Caco-2 (cell line): ENCODE results near the gene VAMP2. TPM values are rescaled to one million over a fixed set of nuclear protein-coding genes. Genes with fewer than 3 reads are reported as not detected.

Experiments used
- BruUV-seq: library from RNA; stranded (reverse); fragments of 400-500 nt; replicated peaks from 2 replicates; lab custom pipeline; 2021; lab: Mats Ljungman, UMichigan
- CTCF ChIA-PET: fragments of 300-600 bp; sonication (Branson Sonifier 250); formaldehyde crosslinking; loops from one replicate; lab custom pipeline; 2022; ENCODE audit warnings: antibody characterized with exemption; lab: Charles Lee
- POLR2A ChIA-PET: fragments of 300-600 bp; sonication (Branson Sonifier 250); formaldehyde crosslinking; loops from one replicate; lab custom pipeline; 2022; ENCODE audit warnings: antibody characterized with exemption; lab: Charles Lee
- DNase-seq, 2 experiments: peaks; one replicate each; pipeline versions ENCODE4 v3.0.0 to v3.0.0-alpha.2; 2020 to 2022
- H3K27me3 ChIP-seq: replicated peaks from 2 replicates; pipeline ENCODE4 v1.6.0; 2011; ENCODE audit warnings: low read length; ENCODE audit not compliant: control insufficient read depth, insufficient read depth
- H3K36me3 ChIP-seq: 2 replicates; pipeline ENCODE4 v1.5.1; 2011; ENCODE audit warnings: low read length; ENCODE audit not compliant: control insufficient read depth, insufficient read depth
- H3K4me1 ChIP-seq: fragments of 250-450 bp; sonication (Bioruptor Pico); 2 replicates; pipeline ENCODE4 v1.5.1; 2020; ENCODE audit warnings: mild to moderate bottlenecking
- H3K4me3 ChIP-seq: 2 replicates; pipeline ENCODE4 v1.5.1; 2011; ENCODE audit warnings: low read depth, mild to moderate bottlenecking, control low read depth, low read length
- H3K9me3 ChIP-seq: fragments of 250-450 bp; sonication (Bioruptor Pico); 2 replicates; pipeline ENCODE4 v1.5.1; 2020; ENCODE audit warnings: mild to moderate bottlenecking, moderate library complexity
- H3K27ac Mint-ChIP-seq: one replicate; pipeline ENCODE4 v1.8.0; 2022; ENCODE audit warnings: mixed read lengths; ENCODE audit not compliant: unreplicated experiment
- H3K27me3 Mint-ChIP-seq: one replicate; pipeline ENCODE4 v1.8.0; 2022; ENCODE audit warnings: mixed read lengths; ENCODE audit not compliant: insufficient read depth, unreplicated experiment
- H3K36me3 Mint-ChIP-seq: one replicate; pipeline ENCODE4 v1.8.0; 2022; ENCODE audit warnings: mild to moderate bottlenecking, mixed read lengths; ENCODE audit not compliant: insufficient read depth, unreplicated experiment
- H3K4me1 Mint-ChIP-seq: one replicate; pipeline ENCODE4 v1.8.0; 2022; ENCODE audit warnings: low read depth, mixed read lengths; ENCODE audit not compliant: unreplicated experiment
- H3K4me3 Mint-ChIP-seq: one replicate; pipeline ENCODE4 v1.8.0; 2022; ENCODE audit warnings: mild to moderate bottlenecking, moderate library complexity, mixed read lengths; ENCODE audit not compliant: unreplicated experiment
- H3K9me3 Mint-ChIP-seq: one replicate; pipeline ENCODE4 v1.8.0; 2022; ENCODE audit warnings: mixed read lengths; ENCODE audit not compliant: unreplicated experiment
- CTCF ChIP-seq, 2 experiments: fragments of 200-600 bp in 1 of 2; IDR thresholded peaks; 1 replicate in 1 of 2; 2 replicates in 1 of 2; pipeline versions ENCODE4 v1.5.1 to v1.8.0; 2011 to 2022; ENCODE audit warnings: antibody characterized with exemption in 1 of 2, control low read depth in 1 of 2, inconsistent platforms in 1 of 2, low read depth in 1 of 2, low read length in 1 of 2, mild to moderate bottlenecking in 1 of 2, moderate library complexity in 1 of 2; ENCODE audit not compliant: insufficient read depth in 1 of 2, severe bottlenecking in 1 of 2, unreplicated experiment in 1 of 2
- intact Hi-C: fragments of 100-400 bp; cut with micrococcal nuclease; formaldehyde crosslinking; loops from one replicate; pipeline ENCODE4 v1.10.0; 2022; ENCODE audit not compliant: unreplicated experiment
- total RNA-seq: library from RNA; stranded (reverse); gene quantifications from 2 replicates; pipeline ENCODE4 v1.2.3, GENCODE V29; 2022

VAMP2 gene
- total RNA-seq, 1 experiment from 2014 or later: 10.5 TPM

- Mint-ChIP-seq H3K4me1 (peaks cover 21% of the 10 kb centered on the region), H3K36me3 (peaks cover 22% of the 10 kb centered on the region), H3K4me3 (peak overlapping the region; percentile 84), H3K9me3 (no peaks in the 10 kb centered on the region), H3K27me3 (no peaks in the 10 kb centered on the region), H3K27ac (no peak overlapping the region)
- Histone ChIP-seq H3K9me3 (no peaks in the 10 kb centered on the region), H3K4me1 (peaks cover 19% of the 10 kb centered on the region), H3K27me3 (no peaks in the 10 kb centered on the region), H3K4me3 (peak overlapping the region; percentile 70), H3K36me3 (no peaks in the 10 kb centered on the region)
- ChIA-PET CTCF (no interaction called here), POLR2A (no interaction called here)
- intact Hi-C loops: no loop called here
- TF ChIP-seq CTCF (IDR thresholded peaks at IDR 0.05; ENCODE audit: insufficient read depth in 1 of 2, low read depth in 1 of 2, low read length in 1 of 2, severe bottlenecking in 1 of 2, unreplicated experiment in 1 of 2): no peak
- BruUV-seq: no TSS peak
- no peak for DNase-seq
Measured at GRCh38 chr17:8151120-8151640, 11.6 kb downstream of the VAMP2 start.

- H3K36me3 ChIP-seq: no peaks in the 10 kb centered on the region
- H3K27me3 ChIP-seq: no peaks in the 10 kb centered on the region
- peaks cover 21% of the 10 kb centered on the region for H3K4me1 Mint-ChIP-seq
- no peak overlapping the region for H3K27ac Mint-ChIP-seq
- CTCF ChIA-PET: no interaction called here
- TF ChIP-seq CTCF (IDR thresholded peaks at IDR 0.05; ENCODE audit: insufficient read depth in 1 of 2, low read depth in 1 of 2, low read length in 1 of 2, severe bottlenecking in 1 of 2, unreplicated experiment in 1 of 2): no peak
- H3K9me3 Mint-ChIP-seq: no peaks in the 10 kb centered on the region
- POLR2A ChIA-PET: no interaction called here
- H3K9me3 ChIP-seq: no peaks in the 10 kb centered on the region
- H3K4me1 ChIP-seq: peaks cover 17% of the 10 kb centered on the region
- DNase-seq: no peak
- no peaks in the 10 kb centered on the region for H3K27me3 Mint-ChIP-seq
- peak overlapping the region; percentile 27 for H3K4me3 Mint-ChIP-seq
- no peak overlapping the region for H3K4me3 ChIP-seq
- intact Hi-C loops: no loop called here
- peaks cover 22% of the 10 kb centered on the region for H3K36me3 Mint-ChIP-seq
- no TSS peak for BruUV-seq
Measured at GRCh38 chr17:8150194-8151119, 12.3 kb downstream of the VAMP2 start.

- Mint-ChIP-seq H3K36me3 (peaks cover 22% of the 10 kb centered on the region), H3K9me3 (no peaks in the 10 kb centered on the region), H3K4me1 (peaks cover 16% of the 10 kb centered on the region), H3K27ac (no peak overlapping the region), H3K4me3 (no peak overlapping the region), H3K27me3 (no peaks in the 10 kb centered on the region)
- no peak overlapping the region for H3K4me3 ChIP-seq
- ChIA-PET CTCF (no interaction called here), POLR2A (no interaction called here)
- H3K36me3 ChIP-seq: no peaks in the 10 kb centered on the region
- DNase-seq: no peak
- peaks cover 9% of the 10 kb centered on the region for H3K4me1 ChIP-seq
- H3K9me3 ChIP-seq: no peaks in the 10 kb centered on the region
- intact Hi-C loops: no loop called here
- TF ChIP-seq CTCF (IDR thresholded peaks at IDR 0.05; ENCODE audit: insufficient read depth in 1 of 2, low read depth in 1 of 2, low read length in 1 of 2, severe bottlenecking in 1 of 2, unreplicated experiment in 1 of 2): no peak
- H3K27me3 ChIP-seq: no peaks in the 10 kb centered on the region
- no TSS peak for BruUV-seq
Measured at GRCh38 chr17:8149419-8150193, 13.1 kb downstream of the VAMP2 start.
